GM19239 (cell line): Measurements from ENCODE around the gene C2CD4C.
"Not testable (repeated sequence)": the region's sequence is repeated elsewhere in the genome, so short reads cannot be mapped to it uniquely, and the experiment has no call there.

ENCODE experiments used
- DNase-seq: peaks from one replicate; pipeline ENCODE4 v3.0.0; 2011; ENCODE audit warnings: low spot score; ENCODE audit not compliant: insufficient read length
- FAIRE-seq: peaks from 2 replicates; lab custom pipeline; 2011; peaks lifted over from hg19 to GRCh38; lab: Jason Lieb, UNC

C2CD4C gene, protein sequence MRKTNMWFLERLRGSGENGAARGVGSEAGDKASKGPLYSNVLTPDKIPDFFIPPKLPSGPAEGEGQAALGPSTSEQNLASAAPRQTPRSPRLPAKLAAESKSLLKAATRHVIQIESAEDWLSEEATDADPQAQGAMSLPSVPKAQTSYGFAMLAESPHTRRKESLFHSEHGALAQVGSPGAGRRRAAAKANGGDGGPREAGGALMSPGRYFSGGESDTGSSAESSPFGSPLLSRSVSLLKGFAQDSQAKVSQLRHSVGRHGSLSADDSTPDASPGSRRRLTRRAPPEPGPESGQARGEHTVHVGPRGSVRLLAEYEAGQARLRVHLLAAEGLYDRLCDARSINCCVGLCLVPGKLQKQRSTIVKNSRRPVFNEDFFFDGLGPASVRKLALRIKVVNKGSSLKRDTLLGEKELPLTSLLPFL

DNA sequence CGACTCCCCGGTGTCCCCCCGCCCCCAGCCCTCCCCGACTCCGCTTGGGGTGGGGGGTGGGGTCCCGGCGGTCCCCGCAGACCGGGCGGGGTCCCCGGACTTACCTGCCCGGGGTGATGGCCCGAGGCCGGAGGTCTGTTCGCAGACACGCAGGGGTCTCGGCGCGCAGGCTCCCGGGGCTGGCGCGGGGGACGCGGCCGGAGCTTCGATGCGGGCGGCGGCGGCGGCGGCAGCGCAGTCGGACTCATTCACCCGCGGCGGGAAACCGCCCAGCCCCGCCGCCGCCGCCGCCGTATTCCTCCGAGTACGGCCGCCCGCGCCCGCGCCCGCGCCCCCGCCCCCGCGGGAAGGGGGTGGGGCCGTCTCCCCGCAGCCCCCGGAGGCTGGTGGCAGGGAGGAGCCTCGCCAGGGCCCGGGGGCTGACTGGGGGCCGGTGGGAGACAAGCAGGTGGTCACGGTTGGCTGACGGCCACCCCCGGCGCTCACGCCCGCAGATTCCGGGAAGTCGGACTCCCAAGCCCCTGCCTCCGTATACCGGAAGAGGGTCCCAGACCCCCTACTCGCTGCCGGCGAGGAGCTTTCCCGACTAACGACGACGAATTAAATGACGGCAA is at the start of gene C2CD4C:
TSS of gene C2CD4C (minus strand) at position 246 of the 614 bp plus-strand sequence. CDS start 786 bp downstream, outside the sequence.
- FAIRE-seq (no peak), DNase-seq (no peak)

DNA sequence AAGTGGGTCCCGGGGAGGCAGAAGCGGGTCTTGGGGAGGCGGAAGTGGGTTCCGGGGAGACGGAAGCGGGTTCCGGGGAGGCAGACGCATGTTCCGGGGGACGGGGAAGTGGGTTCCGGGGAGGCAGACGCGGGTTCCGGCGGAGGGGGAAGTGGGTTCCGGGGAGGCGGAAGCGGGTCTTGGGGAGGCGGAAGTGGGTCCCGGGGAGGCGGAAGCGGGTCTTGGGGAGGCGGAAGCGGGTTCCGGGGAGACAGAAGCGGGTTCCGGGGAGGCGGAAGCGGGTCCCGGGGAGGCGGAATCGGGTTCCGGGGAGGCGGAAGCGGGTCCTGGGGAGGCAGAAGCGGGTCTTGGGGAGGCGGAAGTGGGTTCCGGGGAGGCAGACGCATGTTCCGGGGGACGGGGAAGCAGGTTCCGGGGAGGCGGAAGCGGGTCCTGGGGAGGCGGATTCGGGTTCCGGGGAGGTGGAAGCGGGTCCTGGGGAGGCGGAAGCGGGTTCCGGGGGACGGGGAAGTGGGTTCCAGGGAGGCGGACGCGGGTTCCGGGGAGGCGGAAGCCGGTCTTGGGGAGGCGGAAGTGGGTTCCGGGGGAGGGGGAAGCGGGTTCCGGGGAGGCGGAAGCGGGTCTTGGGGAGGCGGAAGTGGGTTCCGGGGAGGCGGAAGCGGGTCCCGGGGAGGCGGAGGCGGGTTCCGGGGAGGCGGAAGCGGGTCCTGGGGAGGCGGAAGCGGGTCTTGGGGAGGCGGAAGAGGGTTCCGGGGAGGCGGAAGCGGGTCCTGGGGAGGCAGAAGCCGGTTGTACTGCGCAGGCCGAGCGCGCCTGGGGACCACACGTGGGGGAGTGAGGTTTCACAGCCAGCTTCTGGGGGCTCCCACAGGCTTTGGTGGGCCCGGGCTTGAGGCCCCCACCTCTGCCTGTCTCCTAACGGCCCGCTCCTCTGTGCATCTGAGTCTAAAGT is 49.4 kb upstream of the C2CD4C start:
- DNase-seq (no peak), FAIRE-seq (no peak)

DNA sequence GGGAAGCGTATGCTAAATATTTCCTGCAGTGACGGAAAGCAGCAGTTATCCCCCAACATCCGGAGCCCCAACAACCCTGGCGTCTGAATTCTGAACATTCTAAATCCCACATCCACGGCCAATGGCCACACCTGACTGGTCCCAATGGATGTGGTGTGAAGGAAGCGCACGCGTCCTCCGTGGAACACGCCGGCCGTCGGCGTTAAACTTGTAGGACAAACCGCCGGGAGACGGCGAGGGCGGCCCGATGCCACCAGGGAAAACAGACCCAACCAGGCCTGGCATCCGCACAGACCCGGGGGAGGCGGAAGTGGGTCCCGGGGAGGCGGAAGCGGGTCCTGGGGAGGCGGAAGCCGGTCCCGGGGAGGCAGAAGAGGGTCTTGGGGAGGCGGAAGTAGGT is 48.7 kb upstream of the C2CD4C start:
- FAIRE-seq (no peak), DNase-seq (no peak)

DNA sequence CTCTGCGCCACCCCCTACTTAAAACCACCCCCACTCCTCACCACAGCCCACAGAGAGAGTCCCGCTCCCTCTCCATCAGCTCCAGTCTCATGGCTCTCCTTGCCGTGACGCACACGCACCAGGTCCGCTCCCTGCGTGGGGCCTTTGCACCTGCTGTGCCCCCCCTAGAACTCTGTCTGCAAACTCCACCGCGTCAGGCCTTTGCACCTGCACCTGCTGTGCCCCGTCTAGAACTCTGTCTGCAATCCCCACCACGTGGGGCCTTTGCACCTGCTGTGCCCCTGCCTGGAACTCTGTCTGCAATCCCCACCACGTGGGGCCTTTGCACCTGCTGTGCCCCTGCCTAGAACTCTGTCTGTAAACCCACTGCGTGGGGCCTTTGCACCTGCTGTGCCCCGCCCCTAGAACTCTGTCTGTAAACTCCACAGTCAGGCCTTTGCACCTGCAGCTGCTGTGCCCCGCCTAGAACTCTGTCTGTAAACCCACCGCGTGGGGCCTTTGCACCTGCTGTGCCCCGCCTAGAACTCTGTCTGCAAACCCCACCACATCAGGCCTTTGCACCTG is 47.7 kb upstream of the C2CD4C start:
- FAIRE-seq = no peak
- DNase-seq = no peak

DNA sequence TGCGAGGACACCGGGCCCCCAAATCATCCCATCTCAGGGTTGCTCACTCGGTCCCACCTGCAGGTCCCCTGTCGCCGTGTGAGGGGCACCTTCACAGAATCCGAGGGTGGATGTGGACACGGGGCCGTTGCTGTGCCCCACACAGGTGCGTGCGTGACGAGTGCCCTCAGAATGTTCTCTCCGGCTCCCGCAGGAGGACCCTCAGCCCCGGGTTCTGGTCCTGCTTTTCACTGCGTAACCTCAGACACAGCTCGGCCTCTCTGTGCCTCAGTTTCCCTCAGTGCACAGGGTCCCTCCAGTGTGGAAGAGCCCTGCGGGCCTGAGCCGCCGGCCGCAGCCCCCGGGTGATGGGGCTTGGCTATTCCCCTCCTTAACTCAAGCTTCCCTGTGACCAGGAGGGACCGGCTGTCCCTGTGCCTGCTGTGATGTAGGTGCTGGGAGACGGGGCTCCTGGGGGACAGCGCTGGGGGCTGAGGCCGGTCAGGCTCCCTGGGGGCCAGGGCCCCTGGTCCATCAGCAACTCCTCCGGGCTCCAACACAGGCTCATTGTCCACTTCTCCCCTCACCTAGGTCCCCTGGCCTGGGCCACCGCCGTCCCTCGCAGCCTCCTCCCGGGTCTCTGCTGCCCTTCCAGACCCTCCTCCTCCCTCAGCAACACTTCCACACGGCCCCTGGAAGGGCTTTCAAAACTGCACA is 47.1 kb upstream of the C2CD4C start:
- no peak for FAIRE-seq

DNA sequence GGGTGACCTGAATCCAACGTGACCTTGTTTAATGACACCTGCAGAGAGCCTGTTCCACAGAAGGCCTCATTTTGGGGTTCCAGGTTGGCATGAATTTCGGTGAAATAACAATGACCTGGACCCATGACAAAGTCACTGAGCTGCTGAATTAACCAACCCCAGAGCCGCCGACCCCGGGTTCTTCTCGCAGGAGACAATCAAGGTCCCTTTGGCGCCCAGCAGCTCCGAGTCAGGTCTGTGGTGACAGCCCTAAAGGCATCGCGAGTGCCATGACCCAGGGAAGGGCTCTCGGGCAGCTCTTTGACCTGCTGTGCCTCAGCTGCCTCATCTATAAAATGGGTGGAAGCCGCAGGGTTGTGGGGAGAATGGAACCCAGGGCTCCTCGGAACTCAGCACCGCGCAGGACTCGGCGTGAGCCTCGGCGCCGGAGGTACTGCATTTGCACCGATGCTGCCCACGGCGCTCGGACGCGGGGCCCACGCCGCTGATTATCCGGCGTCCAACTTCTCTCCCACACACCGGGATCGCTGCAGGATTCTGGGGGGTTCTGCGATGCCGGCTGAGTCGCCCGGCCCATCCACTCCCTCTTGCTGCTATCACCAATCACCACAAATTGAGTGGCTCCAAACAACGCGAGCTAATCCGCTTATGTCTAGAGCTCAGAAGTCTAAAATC is 46.2 kb upstream of the C2CD4C start:
- DNase-seq = no peak
- FAIRE-seq = no peak

More for the DNA sequence above, 47.1 kb upstream of the C2CD4C start:
- no peak for DNase-seq

DNA sequence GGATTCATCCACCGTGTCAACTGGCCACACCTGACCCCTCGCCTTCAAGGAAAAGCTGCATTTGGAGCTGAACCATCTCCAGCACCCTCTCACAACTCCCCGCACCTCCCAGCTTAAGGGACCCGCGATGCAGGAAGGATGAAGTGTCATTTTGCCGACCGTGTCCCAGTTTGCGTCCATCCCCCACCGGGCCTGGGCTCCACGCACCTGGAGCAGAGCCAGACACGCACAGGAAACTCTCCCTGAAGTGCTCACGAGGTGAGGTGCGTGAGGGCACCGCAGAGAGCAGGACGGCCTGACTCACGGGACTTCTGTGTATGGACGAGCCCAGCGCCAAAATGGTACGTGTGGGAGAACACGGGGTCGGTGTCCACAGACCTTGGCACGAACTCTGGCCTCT is 44.7 kb upstream of the C2CD4C start:
- FAIRE-seq (no peak), DNase-seq (no peak)

DNA sequence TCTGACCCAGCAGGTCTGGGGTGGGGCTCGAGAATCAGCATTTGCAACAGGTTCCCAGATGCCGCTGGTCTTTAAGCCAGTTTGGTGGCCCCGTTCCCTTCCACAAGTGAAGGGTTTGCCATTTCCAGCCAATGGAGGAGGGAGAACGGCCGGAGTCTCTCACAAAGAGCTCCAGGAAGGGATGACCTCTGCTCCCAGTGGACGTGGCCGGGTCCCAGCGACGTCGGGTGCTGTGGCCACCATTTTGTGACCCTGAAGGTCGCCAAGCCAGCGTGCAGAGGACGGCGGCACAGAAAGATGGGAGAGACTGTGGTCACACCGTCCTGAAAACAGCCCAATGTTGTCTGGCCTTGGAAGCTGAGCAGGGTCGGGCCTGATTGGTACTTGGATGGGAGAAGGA is 43.9 kb upstream of the C2CD4C start:
- DNase-seq (no peak), FAIRE-seq (no peak)

DNA sequence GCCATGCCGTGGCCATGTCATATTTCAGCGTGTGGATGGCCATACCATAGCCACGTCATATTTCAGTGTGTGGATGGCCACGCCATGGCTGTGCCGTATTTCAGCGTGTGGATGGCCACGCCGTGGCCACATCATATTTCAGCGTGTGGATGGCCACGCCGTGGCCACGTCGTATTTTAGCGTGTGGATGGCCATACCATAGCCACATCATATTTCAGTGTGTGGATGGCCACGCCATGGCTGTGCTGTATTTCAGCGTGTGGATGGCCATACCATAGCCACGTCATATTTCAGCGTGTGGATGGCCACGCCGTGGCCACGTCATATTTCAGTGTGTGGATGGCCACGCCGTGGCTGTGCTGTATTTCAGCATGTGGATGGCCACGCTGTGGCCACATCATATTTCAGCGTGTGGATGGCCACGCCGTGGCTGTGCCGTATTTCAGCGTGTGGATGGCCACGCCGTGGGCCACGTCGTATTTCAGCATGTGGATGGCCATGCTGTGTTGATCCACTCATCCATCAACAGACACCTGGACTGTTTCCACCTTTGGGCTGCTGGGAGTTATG is 42.0 kb upstream of the C2CD4C start:
- not testable (repeated sequence) for FAIRE-seq, DNase-seq

DNA sequence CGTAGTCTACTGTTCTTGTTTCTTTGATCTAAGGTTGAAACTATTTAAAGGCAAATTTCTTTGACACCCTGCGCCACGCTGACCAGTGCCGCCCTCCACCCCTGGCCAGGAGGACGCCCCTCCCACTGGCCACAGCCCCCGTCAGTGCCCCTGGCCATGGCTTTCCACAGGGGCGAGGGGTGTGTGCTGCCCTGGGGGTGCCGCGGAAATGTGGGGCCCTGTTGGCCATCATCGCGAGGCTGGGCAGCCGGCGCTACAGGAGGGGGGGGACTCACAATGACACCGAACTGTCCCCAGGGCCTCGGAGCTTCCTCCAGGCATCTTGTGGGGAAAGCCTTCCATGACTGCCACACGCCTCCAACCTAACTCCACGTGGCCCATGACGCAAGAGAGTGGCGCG is 41.0 kb upstream of the C2CD4C start:
- FAIRE-seq (no peak), DNase-seq (no peak)

DNA sequence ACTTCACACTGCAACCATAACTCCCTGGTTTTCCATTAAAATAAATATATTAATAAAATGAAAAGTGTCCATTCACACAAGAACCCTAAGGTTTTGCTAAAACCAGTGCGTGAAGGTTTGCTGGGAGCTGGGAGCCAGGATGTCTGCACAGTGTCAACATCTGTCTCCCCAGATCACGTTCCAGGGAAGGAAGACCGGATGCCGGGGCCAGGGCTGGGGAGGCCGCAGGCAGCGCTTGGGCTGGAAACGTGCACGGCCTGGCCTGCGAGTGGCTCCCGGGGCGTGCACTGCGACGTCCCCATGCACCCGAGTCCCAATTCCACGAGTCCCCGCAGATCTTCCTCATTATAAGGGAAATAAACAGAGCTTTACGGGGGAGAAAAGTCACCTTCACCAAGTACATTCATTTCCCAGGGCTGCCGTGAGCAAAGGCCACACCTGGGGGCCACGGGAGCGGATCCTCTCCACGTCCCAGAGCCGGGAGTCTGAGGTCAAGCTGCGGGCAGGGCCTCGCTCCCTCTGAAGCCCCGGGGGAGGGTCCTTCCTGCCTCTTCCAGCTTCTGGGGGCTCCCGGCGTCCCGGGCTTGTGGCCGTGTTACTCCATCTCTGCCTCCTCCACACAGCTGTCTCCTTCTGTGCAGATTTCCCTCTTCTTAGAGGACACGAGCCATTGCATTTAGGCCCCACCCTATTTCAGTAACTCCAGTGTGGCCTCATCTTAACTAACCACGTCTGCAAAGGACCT is 39.0 kb upstream of the C2CD4C start:
- FAIRE-seq (no peak), DNase-seq (no peak)

DNA sequence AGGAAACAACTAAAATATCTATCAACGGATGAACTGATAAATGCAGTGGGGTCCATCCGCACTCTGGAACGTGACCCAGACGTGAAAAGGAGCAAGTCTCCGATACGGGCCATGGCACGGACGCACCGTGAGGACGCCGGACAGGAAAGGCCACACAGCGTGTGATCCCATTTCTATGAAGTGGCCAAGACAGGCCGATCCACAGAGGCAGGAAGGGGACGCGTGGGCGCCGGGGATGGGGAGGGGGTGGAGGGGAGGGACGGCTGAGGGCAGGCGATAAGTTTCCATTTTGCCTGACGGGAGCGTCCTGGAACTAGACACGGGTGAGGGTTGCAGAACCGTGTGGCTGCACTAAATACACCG is 38.1 kb upstream of the C2CD4C start:
- FAIRE-seq = no peak
- no peak for DNase-seq

DNA sequence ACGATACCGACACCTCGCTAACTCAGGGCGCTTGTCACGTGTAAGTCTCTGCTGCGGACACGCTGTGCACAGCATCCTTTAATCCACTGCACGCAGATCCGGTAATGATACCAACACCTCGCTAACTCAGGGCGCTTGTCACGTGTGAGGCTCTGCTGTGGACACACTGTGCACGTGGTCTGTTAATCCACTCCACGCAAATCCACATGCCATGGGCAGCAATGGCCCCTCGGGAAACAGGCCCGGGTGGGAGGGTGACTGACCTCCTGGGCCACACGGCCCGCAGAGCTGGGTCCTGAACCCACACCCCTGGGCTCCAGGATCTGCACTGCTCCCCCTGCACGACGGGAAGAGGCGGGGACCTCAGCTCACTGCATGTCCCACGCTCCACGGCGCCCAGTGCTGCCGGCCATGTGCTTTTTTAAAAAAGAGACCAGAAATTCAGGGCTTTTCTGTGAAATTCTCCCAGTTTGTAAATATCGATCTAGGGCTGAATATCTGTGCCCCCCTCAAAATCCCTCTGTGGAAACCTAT is 35.8 kb upstream of the C2CD4C start:
- DNase-seq (no peak), FAIRE-seq (no peak)

DNA sequence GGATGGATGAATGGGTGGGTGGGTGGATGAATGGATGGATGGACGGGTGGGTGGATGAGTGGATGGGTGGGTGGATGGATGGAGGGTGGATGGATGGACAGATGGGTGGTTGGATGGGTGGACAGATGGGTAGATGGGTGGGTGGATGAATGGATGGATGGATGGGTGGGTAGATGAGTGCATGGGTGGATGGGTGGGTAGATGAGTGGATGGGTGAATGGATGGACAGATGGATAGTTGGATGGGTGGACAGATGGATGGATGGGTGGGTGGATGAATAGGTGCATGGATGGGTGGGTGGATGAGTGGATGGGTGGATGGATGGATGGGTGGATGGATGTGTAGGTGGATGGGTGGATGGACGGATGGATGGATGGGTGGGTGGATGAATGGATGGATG is 34.1 kb upstream of the C2CD4C start:
- FAIRE-seq (no peak), DNase-seq (no peak)

DNA sequence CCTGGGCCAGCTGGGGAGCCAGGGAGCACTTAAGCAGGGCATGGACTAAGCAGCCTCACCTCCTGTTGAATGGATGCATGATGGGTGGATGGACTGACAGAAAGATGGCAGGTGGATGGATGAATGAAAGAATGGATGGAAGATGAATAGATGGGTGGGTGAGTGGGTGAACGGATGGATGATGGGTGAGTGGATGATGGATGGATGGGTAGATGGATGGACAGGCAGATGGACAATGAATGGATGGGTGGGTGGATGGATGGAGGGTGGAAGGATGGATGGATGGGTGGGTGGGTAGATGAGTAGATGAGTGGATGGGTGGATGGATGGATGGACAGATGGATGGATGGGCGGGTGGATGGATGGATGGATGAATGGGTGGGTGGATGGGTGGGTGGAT is 33.1 kb upstream of the C2CD4C start:
- FAIRE-seq = no peak
- no peak for DNase-seq

DNA sequence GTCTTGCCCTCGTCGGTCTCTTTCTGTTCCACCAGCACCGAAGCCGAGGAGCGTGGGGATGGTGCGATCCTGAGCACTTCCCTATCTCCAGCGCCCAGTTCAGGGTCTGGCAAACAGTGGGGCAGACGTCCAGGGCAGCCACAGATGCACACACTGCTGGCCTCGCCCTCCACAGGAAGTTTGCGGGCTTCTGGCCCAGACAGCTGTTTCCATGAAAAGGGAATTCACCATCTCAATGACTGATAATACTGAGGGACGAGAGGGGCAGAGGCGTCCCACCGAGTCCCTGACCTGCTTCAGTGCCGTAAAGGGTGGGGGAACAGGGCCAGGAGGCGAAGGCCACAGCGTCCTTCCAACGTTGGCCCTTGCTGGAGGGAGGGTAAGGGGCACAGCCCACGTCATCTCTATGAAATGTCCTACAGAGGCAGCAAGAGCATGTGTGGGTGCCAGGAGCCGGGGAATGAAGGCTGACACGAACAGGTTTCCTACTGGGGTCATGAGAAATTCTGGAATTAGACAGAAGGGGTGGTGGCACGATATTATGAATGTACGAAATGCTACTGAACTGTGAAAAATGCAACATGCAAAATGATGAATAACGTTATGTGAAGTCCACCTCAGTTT is 32.4 kb upstream of the C2CD4C start:
- FAIRE-seq = no peak
- no peak for DNase-seq

DNA sequence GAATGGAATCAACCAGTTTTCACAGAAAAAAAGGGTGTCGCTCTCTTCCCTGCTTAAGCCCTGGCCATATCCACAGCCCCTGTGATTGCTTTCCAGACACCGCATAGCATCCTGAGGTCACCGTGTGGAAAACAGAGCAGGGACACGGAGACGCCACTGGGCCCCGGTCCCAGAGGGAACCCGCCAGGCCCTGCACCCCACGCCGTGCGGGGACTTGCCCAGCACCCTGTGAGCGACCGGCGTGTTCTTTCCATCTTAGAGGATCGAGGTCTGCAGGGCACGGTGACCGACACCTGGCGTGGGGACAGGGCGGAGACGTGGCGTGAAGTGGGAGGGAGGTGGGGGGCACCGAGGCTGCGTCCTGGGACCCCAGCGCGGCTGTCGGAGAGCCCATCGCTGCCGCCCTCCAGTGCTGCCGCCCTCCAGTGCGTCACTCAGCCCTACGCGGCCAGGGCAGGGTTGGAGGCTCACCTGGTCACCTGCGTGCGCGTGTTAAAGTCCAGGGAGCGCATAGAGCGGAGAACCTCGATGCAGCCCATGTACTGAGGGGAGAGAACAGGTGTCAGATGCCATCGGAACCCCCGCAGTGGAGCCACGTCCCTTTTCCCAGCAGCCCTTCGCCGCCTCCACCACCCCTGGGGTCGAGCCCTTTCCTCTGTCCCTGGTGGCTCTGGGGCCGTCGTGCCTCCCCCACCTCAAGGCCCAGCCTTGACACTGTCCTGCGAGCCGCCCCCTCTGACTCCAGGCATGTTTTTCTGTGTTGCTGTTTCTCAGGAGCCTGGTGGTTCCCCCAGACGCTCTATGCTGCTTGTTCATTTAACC is 31.7 kb upstream of the C2CD4C start:
- no peak for FAIRE-seq

More for the DNA sequence above, 31.7 kb upstream of the C2CD4C start:
- no peak for DNase-seq
